DOHH2 (cell line): Measurements from ENCODE around the gene TLK1.

ENCODE experiments used
- H3F3A ChIP-seq: fragments of 200-600 bp; sonication (generic), shearing (Covaris generic); 2 replicates; pipeline ENCODE4 v1.6.0; 2016; ENCODE audit warnings: antibody characterized with exemption, mild to moderate bottlenecking; ENCODE audit not compliant: control insufficient read depth, insufficient read depth
- H3K27ac ChIP-seq: fragments of 200-600 bp; sonication (generic); 2 replicates; pipeline ENCODE4 v1.5.1; 2014; ENCODE audit warnings: low read depth, mild to moderate bottlenecking, low read length, moderate library complexity
- H3K27me3 ChIP-seq: fragments of 200-600 bp; sonication (generic); 2 replicates; pipeline ENCODE4 v1.6.1; 2014; ENCODE audit warnings: mild to moderate bottlenecking, low read length, mixed read lengths; ENCODE audit not compliant: control insufficient read depth
- H3K36me3 ChIP-seq: fragments of 200-600 bp; sonication (generic); 2 replicates; pipeline ENCODE4 v1.6.1; 2014; ENCODE audit warnings: mild to moderate bottlenecking, low read length, moderate library complexity, mixed read lengths; ENCODE audit not compliant: control insufficient read depth
- H3K4me1 ChIP-seq: fragments of 200-600 bp; sonication (generic); 2 replicates; pipeline ENCODE4 v1.6.1; 2014; ENCODE audit warnings: mild to moderate bottlenecking, low read length, mixed read lengths; ENCODE audit not compliant: control insufficient read depth
- H3K4me2 ChIP-seq: fragments of 200-600 bp; sonication (generic); 2 replicates; pipeline ENCODE4 v1.6.0; 2014; ENCODE audit warnings: mild to moderate bottlenecking, low read length, moderate library complexity
- H3K4me3 ChIP-seq: fragments of 200-600 bp; sonication (generic); 2 replicates; pipeline ENCODE4 v1.5.1; 2014; ENCODE audit warnings: mild to moderate bottlenecking, low read length, mixed read lengths
- H3K79me2 ChIP-seq: fragments of 200-600 bp; sonication (generic); 2 replicates; pipeline ENCODE4 v1.6.1; 2014; ENCODE audit warnings: mild to moderate bottlenecking, low read length, mixed read lengths; ENCODE audit not compliant: control insufficient read depth
- H3K9me2 ChIP-seq: fragments of 200-600 bp; sonication (generic); replicated peaks from 2 replicates; pipeline ENCODE4 v1.6.1; 2014; ENCODE audit warnings: mild to moderate bottlenecking, low read length, mixed read lengths; ENCODE audit not compliant: control insufficient read depth
- H3K9me3 ChIP-seq: fragments of 200-600 bp; sonication (generic); 2 replicates; pipeline ENCODE4 v1.6.1; 2014; ENCODE audit warnings: antibody characterized with exemption, low read length, mixed read lengths; ENCODE audit not compliant: control insufficient read depth, insufficient read depth
- H4K20me1 ChIP-seq: fragments of 200-600 bp; sonication (generic); 2 replicates; pipeline ENCODE4 v1.6.0; 2014; ENCODE audit warnings: low read depth, mild to moderate bottlenecking, antibody characterized with exemption, low read length, moderate library complexity; ENCODE audit not compliant: control insufficient read depth, insufficient read depth
- EZH2phosphoT487 ChIP-seq: fragments of 200-600 bp; sonication (generic); IDR thresholded peaks from 2 replicates; pipeline ENCODE4 v1.6.1; 2017; ENCODE audit warnings: borderline replicate concordance, mild to moderate bottlenecking, antibody characterized with exemption, low read length, moderate library complexity, mixed read lengths
- TF ChIP-seq, protein P1 (sequence below): fragments of 200-600 bp; sonication (generic); IDR thresholded peaks from one replicate; pipeline ENCODE4 v1.5.1; 2014; ENCODE audit warnings: antibody characterized with exemption, mild to moderate bottlenecking, low read depth, low read length; ENCODE audit not compliant: poor library complexity, severe bottlenecking

Gene TLK1

DNA sequence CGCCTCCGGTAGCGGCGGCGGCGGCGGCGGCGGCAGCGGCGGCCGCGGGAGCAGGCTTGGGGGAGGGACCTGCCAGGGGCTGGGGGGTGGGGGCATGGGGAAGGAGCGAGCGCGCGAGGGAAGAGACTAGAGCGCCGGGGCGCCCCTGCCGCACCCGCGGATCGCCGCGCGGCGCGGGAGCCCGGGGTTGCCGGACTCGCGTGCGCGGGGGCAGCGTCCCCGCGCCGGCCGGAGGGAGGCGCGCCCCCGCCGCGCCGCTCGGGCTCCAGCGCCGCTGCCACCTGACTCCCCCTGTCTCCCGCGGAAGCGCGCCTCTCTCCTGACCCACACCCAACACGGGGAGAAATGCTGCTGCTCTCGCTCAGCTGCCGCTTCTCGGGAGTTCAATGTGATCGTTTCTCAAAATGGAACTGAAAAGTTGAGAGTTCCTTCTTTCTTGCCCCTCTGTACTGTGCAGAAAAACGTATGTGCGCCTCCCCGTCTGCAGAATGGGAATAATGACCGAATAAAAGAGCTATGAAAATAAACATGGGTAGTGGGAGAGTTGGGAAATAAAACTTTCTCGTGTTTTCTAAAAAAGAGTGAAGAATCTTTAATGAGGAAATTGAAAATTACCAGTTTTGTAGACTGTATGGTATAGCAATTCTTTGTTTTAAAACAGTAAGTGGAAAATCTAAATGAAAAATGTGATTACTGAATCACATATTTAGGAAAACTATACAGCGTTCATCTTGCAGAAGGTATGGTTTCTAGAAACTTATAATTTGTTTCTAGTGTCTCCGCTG, 455 bp upstream of the TLK1 start:
- H3K27me3 ChIP-seq = no peaks in the 10 kb centered on the region; the same call in 1 of the 2 replicates

DNA sequence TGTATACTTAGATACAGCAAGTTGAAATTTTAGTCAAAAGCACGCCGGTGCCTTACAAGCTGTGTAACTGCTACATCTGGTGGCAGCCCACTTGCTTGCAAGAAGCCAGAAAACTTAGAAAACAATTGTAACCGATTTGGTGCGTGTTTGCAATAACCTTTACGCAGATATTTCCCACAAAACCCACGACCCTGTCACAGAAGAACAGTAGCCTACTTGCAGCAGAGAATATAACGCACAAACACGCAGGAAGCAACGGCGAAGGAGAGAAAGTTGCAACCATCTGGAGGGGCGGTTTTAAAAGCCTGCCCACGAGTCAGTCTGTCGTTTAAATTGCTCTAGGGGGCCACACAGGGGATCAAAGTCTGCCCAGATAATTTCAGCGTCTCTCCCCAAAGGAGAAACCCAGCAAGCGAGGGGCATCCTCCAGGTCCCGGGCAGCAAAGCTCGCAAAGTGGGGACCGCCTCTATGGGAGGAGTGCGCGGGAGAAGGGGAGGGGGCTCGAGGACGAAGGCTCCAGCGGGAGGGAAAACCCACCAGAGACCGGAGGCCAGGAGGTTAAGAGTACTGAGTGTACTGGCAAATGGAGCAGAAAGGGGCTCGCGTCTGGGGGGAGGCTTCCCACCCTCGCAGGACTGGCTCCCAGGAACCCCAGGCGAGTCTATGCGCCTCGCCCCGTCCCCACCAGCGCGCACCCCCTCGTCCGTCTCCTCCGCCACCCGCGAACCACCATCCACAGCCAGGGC, 1.1 kb downstream of the TLK1 start:
- Histone ChIP-seq H3F3A (peaks cover 14% of the 10 kb centered on the region), H3K9me3 (no peaks in the 10 kb centered on the region), H3K36me3 (peaks cover 9% of the 10 kb centered on the region), H3K9me2 (no peaks in the 10 kb centered on the region), H3K4me2 (peak overlapping the region; percentile 73), H4K20me1 (peaks cover 28% of the 10 kb centered on the region), H3K27me3 (no peaks in the 10 kb centered on the region; the same call in 1 of the 2 replicates), H3K27ac (peak overlapping the region; percentile 89), H3K79me2 (peaks cover 64% of the 10 kb centered on the region), H3K4me3 (peak overlapping the region; percentile 99), H3K4me1 (peaks cover 58% of the 10 kb centered on the region)
- TF ChIP-seq, protein P1, sequence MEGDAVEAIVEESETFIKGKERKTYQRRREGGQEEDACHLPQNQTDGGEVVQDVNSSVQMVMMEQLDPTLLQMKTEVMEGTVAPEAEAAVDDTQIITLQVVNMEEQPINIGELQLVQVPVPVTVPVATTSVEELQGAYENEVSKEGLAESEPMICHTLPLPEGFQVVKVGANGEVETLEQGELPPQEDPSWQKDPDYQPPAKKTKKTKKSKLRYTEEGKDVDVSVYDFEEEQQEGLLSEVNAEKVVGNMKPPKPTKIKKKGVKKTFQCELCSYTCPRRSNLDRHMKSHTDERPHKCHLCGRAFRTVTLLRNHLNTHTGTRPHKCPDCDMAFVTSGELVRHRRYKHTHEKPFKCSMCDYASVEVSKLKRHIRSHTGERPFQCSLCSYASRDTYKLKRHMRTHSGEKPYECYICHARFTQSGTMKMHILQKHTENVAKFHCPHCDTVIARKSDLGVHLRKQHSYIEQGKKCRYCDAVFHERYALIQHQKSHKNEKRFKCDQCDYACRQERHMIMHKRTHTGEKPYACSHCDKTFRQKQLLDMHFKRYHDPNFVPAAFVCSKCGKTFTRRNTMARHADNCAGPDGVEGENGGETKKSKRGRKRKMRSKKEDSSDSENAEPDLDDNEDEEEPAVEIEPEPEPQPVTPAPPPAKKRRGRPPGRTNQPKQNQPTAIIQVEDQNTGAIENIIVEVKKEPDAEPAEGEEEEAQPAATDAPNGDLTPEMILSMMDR = peak; percentile 70
- no peak for TF ChIP-seq EZH2phosphoT487

More for the DNA sequence above, 455 bp upstream of the TLK1 start:
- TF ChIP-seq EZH2phosphoT487 = no peak
- TF ChIP-seq, protein P1 = no peak
- Histone ChIP-seq H3K9me3 (no peaks in the 10 kb centered on the region), H3K79me2 (peaks cover 48% of the 10 kb centered on the region), H3K4me1 (peaks cover 53% of the 10 kb centered on the region), H3K27ac (peak overlapping the region; percentile 89), H3F3A (peaks cover 13% of the 10 kb centered on the region), H3K4me3 (peak overlapping the region; percentile 99), H3K36me3 (peaks cover 9% of the 10 kb centered on the region), H4K20me1 (peaks cover 28% of the 10 kb centered on the region), H3K4me2 (peak overlapping the region; percentile 67), H3K9me2 (no peaks in the 10 kb centered on the region)

DNA sequence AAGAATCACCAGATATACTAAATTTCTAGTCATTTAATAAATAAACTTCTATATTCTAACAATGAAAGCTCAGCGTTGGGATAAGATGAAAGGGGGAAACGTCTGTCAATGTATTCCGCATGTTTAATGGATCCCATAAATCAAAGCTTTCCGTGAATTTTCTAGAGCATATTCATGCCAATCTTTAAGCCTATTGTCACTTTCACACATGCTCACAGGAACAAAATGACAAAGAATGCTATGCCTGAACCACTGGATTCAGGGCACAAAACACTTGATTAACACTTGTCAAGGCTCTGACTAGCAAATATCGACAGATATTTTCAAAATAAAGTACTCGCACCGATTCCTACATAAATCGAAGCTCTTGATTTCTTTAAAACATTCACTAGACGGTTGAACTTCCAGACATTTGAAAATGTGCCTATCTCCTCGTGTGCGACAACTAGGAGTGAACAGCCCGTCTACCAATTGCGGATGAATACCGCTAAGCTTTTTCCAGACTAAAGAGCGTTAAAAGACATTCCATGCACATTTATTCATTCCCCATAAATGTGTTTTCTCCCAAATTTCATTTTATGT, 1.8 kb downstream of the TLK1 start:
- peaks cover 71% of the 10 kb centered on the region for H3K79me2 ChIP-seq
- H3K4me3 ChIP-seq = peak overlapping the region; percentile 99
- peaks cover 62% of the 10 kb centered on the region for H3K4me1 ChIP-seq
- peaks cover 9% of the 10 kb centered on the region for H3K36me3 ChIP-seq
- H3K27ac ChIP-seq = peak overlapping the region; percentile 89
- H3K4me2 ChIP-seq = peak overlapping the region; percentile 73
- TF ChIP-seq, protein P1 = no peak
- TF ChIP-seq EZH2phosphoT487 = no peak
- H3K9me3 ChIP-seq = no peaks in the 10 kb centered on the region
- no peaks in the 10 kb centered on the region for H3K9me2 ChIP-seq
- peaks cover 33% of the 10 kb centered on the region for H4K20me1 ChIP-seq
- H3K27me3 ChIP-seq = no peaks in the 10 kb centered on the region; the same call in 1 of the 2 replicates
- peaks cover 14% of the 10 kb centered on the region for H3F3A ChIP-seq
